GM12872 (cell line): ENCODE results near the gene ARL5B.

Experiments
- TF ChIP-seq, protein P1 (sequence below): IDR thresholded peaks from 3 replicates; pipeline ENCODE4 v1.5.1; 2011; ENCODE audit warnings: low read depth, mild to moderate bottlenecking, low read length, moderate library complexity; ENCODE audit not compliant: insufficient read depth

Gene ARL5B

DNA sequence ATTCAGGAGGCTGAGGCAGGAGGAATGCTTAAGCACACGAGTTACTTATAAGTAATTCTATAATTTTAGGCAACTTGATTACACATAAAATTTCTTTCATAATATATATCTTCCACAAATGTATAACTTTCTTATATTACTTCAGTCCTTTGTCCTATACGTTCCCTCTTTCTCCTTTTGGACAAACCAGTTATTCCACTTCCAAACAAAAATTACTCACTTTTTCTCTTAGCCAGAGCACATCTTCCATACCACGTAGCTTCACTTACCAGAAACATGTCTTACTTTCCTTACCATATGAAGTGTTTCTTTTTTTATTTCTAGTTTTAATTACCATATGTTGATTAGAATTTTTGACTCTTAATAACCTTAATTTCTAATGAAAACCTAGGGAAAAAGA lies 64.6 kb downstream of the ARL5B start:
- TF ChIP-seq, protein P1, sequence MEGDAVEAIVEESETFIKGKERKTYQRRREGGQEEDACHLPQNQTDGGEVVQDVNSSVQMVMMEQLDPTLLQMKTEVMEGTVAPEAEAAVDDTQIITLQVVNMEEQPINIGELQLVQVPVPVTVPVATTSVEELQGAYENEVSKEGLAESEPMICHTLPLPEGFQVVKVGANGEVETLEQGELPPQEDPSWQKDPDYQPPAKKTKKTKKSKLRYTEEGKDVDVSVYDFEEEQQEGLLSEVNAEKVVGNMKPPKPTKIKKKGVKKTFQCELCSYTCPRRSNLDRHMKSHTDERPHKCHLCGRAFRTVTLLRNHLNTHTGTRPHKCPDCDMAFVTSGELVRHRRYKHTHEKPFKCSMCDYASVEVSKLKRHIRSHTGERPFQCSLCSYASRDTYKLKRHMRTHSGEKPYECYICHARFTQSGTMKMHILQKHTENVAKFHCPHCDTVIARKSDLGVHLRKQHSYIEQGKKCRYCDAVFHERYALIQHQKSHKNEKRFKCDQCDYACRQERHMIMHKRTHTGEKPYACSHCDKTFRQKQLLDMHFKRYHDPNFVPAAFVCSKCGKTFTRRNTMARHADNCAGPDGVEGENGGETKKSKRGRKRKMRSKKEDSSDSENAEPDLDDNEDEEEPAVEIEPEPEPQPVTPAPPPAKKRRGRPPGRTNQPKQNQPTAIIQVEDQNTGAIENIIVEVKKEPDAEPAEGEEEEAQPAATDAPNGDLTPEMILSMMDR: no peak
